Endothelial cell of umbilical vein (primary cell): ENCODE results near the gene LAMC3. TPM values are rescaled to one million over a fixed set of nuclear protein-coding genes. Genes with fewer than 3 reads are reported as not detected.

Experiments
- BruUV-seq: library from RNA; stranded (reverse); fragments of 400-500 nt; replicated peaks from 2 replicates; lab custom pipeline; 2021; lab: Mats Ljungman, UMichigan
- CTCF ChIA-PET: fragments of 300-600, 350-600 bp; sonication (Branson Sonifier 250); formaldehyde crosslinking; loops from one replicate; lab custom pipeline; 2021; ENCODE audit warnings: antibody characterized with exemption, inconsistent platforms; lab: Charles Lee
- POLR2A ChIA-PET: fragments of 300-600, 350-600 bp; sonication (Branson Sonifier 250); formaldehyde crosslinking; loops from one replicate; lab custom pipeline; 2021; ENCODE audit warnings: antibody characterized with exemption, inconsistent platforms; lab: Charles Lee
- DNase-seq: peaks from one replicate; pipeline ENCODE4 v3.0.0-alpha.2; 2011; ENCODE audit warnings: low read depth, low spot score
- FAIRE-seq: peaks from 2 replicates; lab custom pipeline; 2011; peaks lifted over from hg19 to GRCh38; lab: Jason Lieb, UNC
- H2AFZ ChIP-seq: 2 replicates; pipeline ENCODE4 v1.6.0; 2012; ENCODE audit warnings: low read depth, low read length, control low read depth, inconsistent platforms
- H3K27ac ChIP-seq: 2 replicates; pipeline ENCODE4 v1.5.1; 2011; ENCODE audit warnings: low read depth, mild to moderate bottlenecking, control low read depth, low read length, moderate library complexity; ENCODE audit not compliant: insufficient read depth
- H3K27me3 ChIP-seq, 2 experiments: 2 replicates each; pipeline versions ENCODE4 v1.6.0 to v1.6.1; 2011; ENCODE audit warnings: low read length in 2 of 2, mixed read lengths in 1 of 2; ENCODE audit not compliant: control insufficient read depth in 2 of 2, insufficient read depth in 2 of 2
- H3K36me3 ChIP-seq, 2 experiments: 2 replicates in 1 of 2; 3 replicates in 1 of 2; pipeline ENCODE4 v1.5.1; 2011; ENCODE audit warnings: low read length in 2 of 2, mild to moderate bottlenecking in 1 of 2, moderate library complexity in 1 of 2; ENCODE audit not compliant: control insufficient read depth in 2 of 2, insufficient read depth in 2 of 2; ENCODE audit errors: extremely low read depth in 1 of 2
- H3K4me1 ChIP-seq: 3 replicates; pipeline ENCODE4 v1.5.1; 2011; ENCODE audit warnings: mild to moderate bottlenecking, low read length; ENCODE audit not compliant: control insufficient read depth, insufficient read depth; ENCODE audit errors: extremely low read depth
- H3K4me2 ChIP-seq: 2 replicates; pipeline ENCODE4 v1.6.1; 2011; ENCODE audit warnings: low read length, control low read depth, mixed read lengths; ENCODE audit not compliant: insufficient read depth
- H3K4me3 ChIP-seq, 3 experiments: fragments of 200-600 bp in 1 of 3; sonication (generic), shearing (Covaris generic) in 1 of 3; replicated peaks in 1 of 3; 2 replicates each; pipeline ENCODE4 v1.5.1; 2011 to 2016; ENCODE audit warnings: control low read depth in 3 of 3, low read length in 3 of 3, mild to moderate bottlenecking in 2 of 3, inconsistent platforms in 1 of 3, low read depth in 1 of 3, moderate library complexity in 1 of 3; ENCODE audit not compliant: insufficient read depth in 1 of 3
- H3K79me2 ChIP-seq: 2 replicates; pipeline ENCODE4 v1.6.0; 2012; ENCODE audit warnings: low read length, inconsistent platforms; ENCODE audit not compliant: control insufficient read depth, insufficient read depth
- H3K9ac ChIP-seq: replicated peaks from 2 replicates; pipeline ENCODE3; 2011; ENCODE audit warnings: low read length, control low read depth; ENCODE audit not compliant: insufficient read depth; ENCODE audit errors: extremely low read depth
- H3K9me1 ChIP-seq: replicated peaks from 3 replicates; pipeline ENCODE4 v1.6.0; 2011; ENCODE audit warnings: mild to moderate bottlenecking, low read length; ENCODE audit not compliant: control insufficient read depth, insufficient read depth; ENCODE audit errors: extremely low read depth
- H3K9me3 ChIP-seq: replicated peaks from 2 replicates; pipeline ENCODE4 v1.5.1; 2012; ENCODE audit warnings: low read length, inconsistent platforms; ENCODE audit not compliant: control insufficient read depth, insufficient read depth
- H4K20me1 ChIP-seq: replicated peaks from 2 replicates; pipeline ENCODE3; 2011; ENCODE audit warnings: mild to moderate bottlenecking, low read length; ENCODE audit not compliant: control insufficient read depth, insufficient read depth; ENCODE audit errors: extremely low read depth
- EZH2 ChIP-seq: IDR thresholded peaks from 2 replicates; pipeline ENCODE4 v1.6.1; 2012; ENCODE audit warnings: borderline replicate concordance, low read depth, mild to moderate bottlenecking, moderate library complexity, low read length, inconsistent platforms; ENCODE audit not compliant: severe bottlenecking
- FOS ChIP-seq: IDR thresholded peaks from 2 replicates; pipeline ENCODE4 v1.6.1; 2011; ENCODE audit warnings: mild to moderate bottlenecking, low read length, moderate library complexity, borderline replicate concordance; ENCODE audit not compliant: insufficient read depth
- POLR2A ChIP-seq: IDR thresholded peaks from 2 replicates; pipeline ENCODE4 v1.6.1; 2012; ENCODE audit warnings: low read depth, mild to moderate bottlenecking, control low read depth, low read length
- POLR2AphosphoS5 ChIP-seq: IDR thresholded peaks from 2 replicates; pipeline ENCODE4 v1.6.1; 2012; ENCODE audit warnings: low read depth, mild to moderate bottlenecking, control low read depth, low read length, moderate library complexity; ENCODE audit not compliant: insufficient read depth
- dilution Hi-C: fragments of 300-500 bp; cut with MboI; formaldehyde crosslinking; loops from one replicate; pipeline ENCODE4 v1.15.0; 2019; ENCODE audit warnings: low sequenced_read_pairs; ENCODE audit not compliant: extremely low pct_ligation_motif_present
- intact Hi-C: fragments of 100-400 bp; cut with micrococcal nuclease; formaldehyde crosslinking; loops from one replicate; pipeline ENCODE4 v1.10.0; 2022
- polyA plus RNA-seq, 4 experiments: library from polyadenylated mRNA; depleted of rRNA in 3 of 4; stranded (reverse) in 3 of 4; unstranded in 1 of 4; fragments of >200 nt; gene quantifications; 2 replicates each; pipeline versions ENCODE4 v1.2.1 to v1.2.3, GENCODE V29; 2011 to 2012; ENCODE audit warnings: missing spikeins in 1 of 4
- total RNA-seq: library from RNA; stranded (reverse); gene quantifications from 2 replicates; pipeline ENCODE4 v1.2.3, GENCODE V29; 2021
- TF ChIP-seq, protein P1 (sequence below), 2 donors: IDR thresholded peaks; 1 replicate in 1 of 2; 2 replicates in 1 of 2; pipeline ENCODE4 v1.5.1; 2011; ENCODE audit warnings: low read length in 2 of 2, mild to moderate bottlenecking in 2 of 2, moderate library complexity in 2 of 2, control low read depth in 1 of 2, inconsistent platforms in 1 of 2, low read depth in 1 of 2; ENCODE audit not compliant: insufficient read depth in 1 of 2; ENCODE audit errors: extremely low read depth in 1 of 2

LAMC3 gene
- total and polyA plus RNA-seq, 2 donors (not counting 3 experiments of a cell fraction or from before 2014, with no cell fraction given): 0.18 to 0.38 TPM

- no peak overlapping the region for H3K27ac ChIP-seq
- no peak overlapping the region for H3K9ac ChIP-seq
- no peak overlapping the region for H3K4me2 ChIP-seq
- H3K27me3 ChIP-seq: peaks cover 0 to 6% of the 10 kb centered on the region in 2 experiments
- no peaks in the 10 kb centered on the region for H3K36me3 ChIP-seq
- no peak overlapping the region for H3K4me3 ChIP-seq
- no peak overlapping the region for H2AFZ ChIP-seq
- BruUV-seq: no TSS peak
- H3K9me1 ChIP-seq: no peaks in the 10 kb centered on the region
- ChIA-PET CTCF (interaction anchor here (1.1 to 1.7 kb wide), 2 partner anchors 9 to 24 kb away, joined by 3 read pairs; no protein-coding TSS in a partner anchor), POLR2A (no interaction called here)
- DNase-seq (no peak), FAIRE-seq (no peak)
- TF ChIP-seq POLR2A (no peak), EZH2 (no peak), FOS (no peak), POLR2AphosphoS5 (no peak)
- TF ChIP-seq, protein P1, sequence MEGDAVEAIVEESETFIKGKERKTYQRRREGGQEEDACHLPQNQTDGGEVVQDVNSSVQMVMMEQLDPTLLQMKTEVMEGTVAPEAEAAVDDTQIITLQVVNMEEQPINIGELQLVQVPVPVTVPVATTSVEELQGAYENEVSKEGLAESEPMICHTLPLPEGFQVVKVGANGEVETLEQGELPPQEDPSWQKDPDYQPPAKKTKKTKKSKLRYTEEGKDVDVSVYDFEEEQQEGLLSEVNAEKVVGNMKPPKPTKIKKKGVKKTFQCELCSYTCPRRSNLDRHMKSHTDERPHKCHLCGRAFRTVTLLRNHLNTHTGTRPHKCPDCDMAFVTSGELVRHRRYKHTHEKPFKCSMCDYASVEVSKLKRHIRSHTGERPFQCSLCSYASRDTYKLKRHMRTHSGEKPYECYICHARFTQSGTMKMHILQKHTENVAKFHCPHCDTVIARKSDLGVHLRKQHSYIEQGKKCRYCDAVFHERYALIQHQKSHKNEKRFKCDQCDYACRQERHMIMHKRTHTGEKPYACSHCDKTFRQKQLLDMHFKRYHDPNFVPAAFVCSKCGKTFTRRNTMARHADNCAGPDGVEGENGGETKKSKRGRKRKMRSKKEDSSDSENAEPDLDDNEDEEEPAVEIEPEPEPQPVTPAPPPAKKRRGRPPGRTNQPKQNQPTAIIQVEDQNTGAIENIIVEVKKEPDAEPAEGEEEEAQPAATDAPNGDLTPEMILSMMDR (IDR thresholded peaks at IDR 0.05; ENCODE audit: extremely low read depth in 1 of 2, insufficient read depth in 1 of 2, low read depth in 1 of 2, low read length in 2 of 2): no peak
- no peaks in the 10 kb centered on the region for H4K20me1 ChIP-seq
- H3K79me2 ChIP-seq: no peaks in the 10 kb centered on the region
- intact Hi-C loops: no loop called here
- dilution Hi-C loops: no loop called here
- H3K9me3 ChIP-seq: no peaks in the 10 kb centered on the region
- no peaks in the 10 kb centered on the region for H3K4me1 ChIP-seq
Observed at GRCh38 chr9:130971294-130971849, 37.6 kb upstream of the LAMC3 start.
